SU-DHL-6 (cell line): ENCODE data around the gene BTN3A1.

Source experiments
- H2AFZ ChIP-seq: fragments of 200-600 bp; sonication (generic); 2 replicates; pipeline ENCODE4 v1.6.1; 2014; ENCODE audit warnings: low read depth, mild to moderate bottlenecking, moderate library complexity, mixed read lengths, antibody characterized with exemption, low read length; ENCODE audit not compliant: severe bottlenecking
- H3F3A ChIP-seq: fragments of 200-600 bp; shearing (Covaris generic); 2 replicates; pipeline ENCODE4 v1.6.0; 2016; ENCODE audit warnings: antibody characterized with exemption, mild to moderate bottlenecking; ENCODE audit not compliant: insufficient read depth
- H3K27ac ChIP-seq: fragments of 200-600 bp; sonication (generic); 2 replicates; pipeline ENCODE4 v1.5.1; 2016; ENCODE audit warnings: low read depth, mild to moderate bottlenecking, low read length, moderate library complexity, mixed read lengths
- H3K27me3 ChIP-seq: fragments of 200-600 bp; sonication (generic), shearing (Covaris generic); 2 replicates; pipeline ENCODE4 v1.6.0; 2014; ENCODE audit warnings: mild to moderate bottlenecking, low read length
- H3K36me3 ChIP-seq: fragments of 200-600 bp; sonication (generic); 2 replicates; pipeline ENCODE4 v1.6.1; 2014; ENCODE audit warnings: mild to moderate bottlenecking, low read length, mixed read lengths
- H3K4me2 ChIP-seq: fragments of 300-600, 200-600 bp; shearing (Covaris generic), sonication (generic); 2 replicates; pipeline ENCODE4 v1.6.0; 2014; ENCODE audit warnings: low read length, low read depth, mild to moderate bottlenecking; ENCODE audit not compliant: poor library complexity, severe bottlenecking
- H3K4me3 ChIP-seq: fragments of 200-600 bp; sonication (generic); 2 replicates; pipeline ENCODE4 v1.5.1; 2014; ENCODE audit warnings: antibody characterized with exemption, low read length, mild to moderate bottlenecking, mixed read lengths; ENCODE audit not compliant: insufficient read depth, poor library complexity, severe bottlenecking
- H3K79me2 ChIP-seq: fragments of 200-600 bp; sonication (generic); 2 replicates; pipeline ENCODE4 v1.6.1; 2014; ENCODE audit warnings: mild to moderate bottlenecking, low read length, moderate library complexity; ENCODE audit not compliant: insufficient read depth
- H3K9ac ChIP-seq: fragments of 200-600 bp; sonication (generic); 2 replicates; pipeline ENCODE4 v1.7.0; 2014; ENCODE audit warnings: mild to moderate bottlenecking, low read length
- H3K9me2 ChIP-seq: fragments of 200-600 bp; sonication (generic); replicated peaks from 2 replicates; pipeline ENCODE4 v1.6.1; 2014; ENCODE audit warnings: low read length; ENCODE audit not compliant: insufficient read depth
- H3K9me3 ChIP-seq: fragments of 200-600 bp; sonication (generic); 2 replicates; pipeline ENCODE4 v1.6.1; 2014; ENCODE audit warnings: low read length, mixed read lengths; ENCODE audit not compliant: insufficient read depth
- H4K20me1 ChIP-seq: fragments of 200-600 bp; sonication (generic); 2 replicates; pipeline ENCODE4 v1.6.1; 2014; ENCODE audit warnings: low read depth, mild to moderate bottlenecking, antibody characterized with exemption, low read length, moderate library complexity, mixed read lengths
- EZH2phosphoT487 ChIP-seq: fragments of 200-600 bp; sonication (generic), shearing (Covaris generic); conservative IDR thresholded peaks from 2 replicates; pipeline ENCODE4 v1.6.1; 2018; ENCODE audit warnings: mild to moderate bottlenecking, antibody characterized with exemption, low read length, moderate library complexity, mixed read lengths
- TF ChIP-seq, protein P1 (sequence below): fragments of 200-600 bp; sonication (generic); IDR thresholded peaks from one replicate; pipeline ENCODE4 v1.5.1; 2017; ENCODE audit warnings: antibody characterized with exemption, mild to moderate bottlenecking, low read length, moderate library complexity; ENCODE audit not compliant: insufficient read depth, poor library complexity, severe bottlenecking

Gene BTN3A1

DNA sequence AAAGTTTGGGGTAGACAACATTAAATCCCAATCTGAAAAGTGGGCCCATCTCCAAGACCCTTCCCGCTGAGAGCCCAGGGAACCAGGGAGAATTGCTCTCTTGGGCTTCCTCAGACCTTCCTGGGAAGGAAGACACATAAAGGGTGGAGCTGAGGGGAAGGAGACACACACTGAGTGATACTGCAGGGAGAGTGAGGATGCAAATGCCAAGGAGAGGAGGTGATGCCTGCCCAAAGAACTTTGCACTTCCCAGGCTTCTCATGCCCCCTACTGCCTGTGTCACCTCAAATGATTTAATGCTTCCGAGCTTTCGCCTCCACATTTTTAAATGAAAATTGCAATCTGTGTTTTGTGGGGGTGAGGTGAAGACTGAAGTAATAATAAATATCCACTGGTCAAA lies 48.2 kb downstream of the BTN3A1 start:
- no peaks in the 10 kb centered on the region for H3K79me2 ChIP-seq
- no peaks in the 10 kb centered on the region for H3K9me2 ChIP-seq
- H3K9ac ChIP-seq, result no peak overlapping the region
- H3F3A ChIP-seq, result no peaks in the 10 kb centered on the region
- no peaks in the 10 kb centered on the region for H4K20me1 ChIP-seq
- H3K27me3 ChIP-seq, result no peaks in the 10 kb centered on the region
- no peak for TF ChIP-seq EZH2phosphoT487
- TF ChIP-seq, protein P1, sequence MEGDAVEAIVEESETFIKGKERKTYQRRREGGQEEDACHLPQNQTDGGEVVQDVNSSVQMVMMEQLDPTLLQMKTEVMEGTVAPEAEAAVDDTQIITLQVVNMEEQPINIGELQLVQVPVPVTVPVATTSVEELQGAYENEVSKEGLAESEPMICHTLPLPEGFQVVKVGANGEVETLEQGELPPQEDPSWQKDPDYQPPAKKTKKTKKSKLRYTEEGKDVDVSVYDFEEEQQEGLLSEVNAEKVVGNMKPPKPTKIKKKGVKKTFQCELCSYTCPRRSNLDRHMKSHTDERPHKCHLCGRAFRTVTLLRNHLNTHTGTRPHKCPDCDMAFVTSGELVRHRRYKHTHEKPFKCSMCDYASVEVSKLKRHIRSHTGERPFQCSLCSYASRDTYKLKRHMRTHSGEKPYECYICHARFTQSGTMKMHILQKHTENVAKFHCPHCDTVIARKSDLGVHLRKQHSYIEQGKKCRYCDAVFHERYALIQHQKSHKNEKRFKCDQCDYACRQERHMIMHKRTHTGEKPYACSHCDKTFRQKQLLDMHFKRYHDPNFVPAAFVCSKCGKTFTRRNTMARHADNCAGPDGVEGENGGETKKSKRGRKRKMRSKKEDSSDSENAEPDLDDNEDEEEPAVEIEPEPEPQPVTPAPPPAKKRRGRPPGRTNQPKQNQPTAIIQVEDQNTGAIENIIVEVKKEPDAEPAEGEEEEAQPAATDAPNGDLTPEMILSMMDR, result no peak
- no peak overlapping the region for H3K4me3 ChIP-seq
- H3K27ac ChIP-seq, result no peak overlapping the region
- H2AFZ ChIP-seq, result no peak overlapping the region
- H3K36me3 ChIP-seq, result no peaks in the 10 kb centered on the region
- H3K9me3 ChIP-seq, result no peaks in the 10 kb centered on the region
- H3K4me2 ChIP-seq, result no peak overlapping the region

DNA sequence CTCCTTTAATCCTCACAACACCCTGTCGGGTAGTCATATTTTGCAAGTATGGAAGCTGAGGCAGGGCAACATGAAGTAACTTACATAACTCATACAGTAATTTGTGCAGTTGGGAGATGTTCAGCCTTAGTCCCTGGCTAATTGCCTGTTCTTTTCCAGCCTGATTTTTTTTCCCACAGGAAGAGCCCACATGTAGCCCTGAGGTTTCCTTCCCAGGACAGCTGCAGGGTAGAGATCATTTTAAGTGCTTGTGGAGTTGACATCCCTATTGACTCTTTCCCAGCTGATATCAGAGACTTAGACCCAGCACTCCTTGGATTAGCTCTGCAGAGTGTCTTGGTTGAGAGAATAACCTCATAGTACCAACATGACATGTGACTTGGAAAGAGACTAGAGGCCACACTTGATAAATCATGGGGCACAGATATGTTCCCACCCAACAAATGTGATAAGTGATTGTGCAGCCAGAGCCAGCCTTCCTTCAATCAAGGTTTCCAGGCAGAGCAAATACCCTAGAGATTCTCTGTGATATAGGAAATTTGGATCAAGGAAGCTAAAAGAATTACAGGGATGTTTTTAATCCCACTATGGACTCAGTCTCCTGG lies 50.7 kb downstream of the BTN3A1 start:
- Histone ChIP-seq H3K9me3 (no peaks in the 10 kb centered on the region), H3K4me3 (no peak overlapping the region), H3K27me3 (no peaks in the 10 kb centered on the region), H3K79me2 (no peaks in the 10 kb centered on the region), H3K27ac (no peak overlapping the region), H3K9me2 (no peaks in the 10 kb centered on the region), H4K20me1 (no peaks in the 10 kb centered on the region), H3F3A (no peaks in the 10 kb centered on the region), H2AFZ (no peak overlapping the region), H3K36me3 (no peaks in the 10 kb centered on the region), H3K9ac (no peak overlapping the region), H3K4me2 (no peak overlapping the region)
- TF ChIP-seq EZH2phosphoT487, result no peak
- TF ChIP-seq, protein P1, result no peak

DNA sequence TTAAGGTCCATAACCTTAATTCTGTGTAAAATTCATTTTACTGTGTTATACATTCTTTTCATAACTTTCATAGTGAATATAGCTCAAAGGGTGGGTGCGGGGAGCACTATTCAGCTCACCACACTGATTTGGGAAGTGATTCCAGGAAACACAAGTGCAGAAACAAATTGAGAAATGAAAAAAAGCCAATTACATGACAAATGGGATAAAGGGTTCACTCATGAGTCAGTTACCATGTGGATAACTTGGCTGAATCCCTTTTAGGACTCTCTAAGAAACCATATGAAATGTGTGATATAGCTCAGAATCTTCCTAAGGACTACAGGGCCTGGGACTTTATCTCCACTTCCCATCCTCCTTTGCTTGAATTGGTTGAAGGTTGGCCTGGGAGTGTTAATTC lies 52.6 kb downstream of the BTN3A1 start:
- H3K36me3 ChIP-seq, result no peaks in the 10 kb centered on the region
- no peaks in the 10 kb centered on the region for H3K9me3 ChIP-seq
- no peak overlapping the region for H3K4me2 ChIP-seq
- no peak overlapping the region for H3K9ac ChIP-seq
- peaks cover 18% of the 10 kb centered on the region for H3K79me2 ChIP-seq
- H3K4me3 ChIP-seq, result no peak overlapping the region
- no peaks in the 10 kb centered on the region for H4K20me1 ChIP-seq
- no peaks in the 10 kb centered on the region for H3K27me3 ChIP-seq
- no peaks in the 10 kb centered on the region for H3K9me2 ChIP-seq
- TF ChIP-seq, protein P1, result no peak
- no peak for TF ChIP-seq EZH2phosphoT487
- no peaks in the 10 kb centered on the region for H3F3A ChIP-seq
- no peak overlapping the region for H2AFZ ChIP-seq
- H3K27ac ChIP-seq, result no peak overlapping the region
